GDM1 (cell line): ENCODE data around the gene MRPL45.
"Not testable (repeated sequence)": the region's sequence is repeated elsewhere in the genome, so short reads cannot be mapped to it uniquely, and the experiment has no call there.

Source experiments
- DNase-seq: peaks from one replicate; lab custom pipeline; 2025; lab: John Stamatoyannopoulos, UW

The MRPL45 gene

GRCh38 chr17:38296834-38297517 is at the start of gene MRPL45:
Gene MRPL45, plus strand, starts transcription at chr17:38297168. Its CDS starts 16 bp downstream, at chr17:38297184.
- DNase-seq: peak; percentile 96

DNA sequence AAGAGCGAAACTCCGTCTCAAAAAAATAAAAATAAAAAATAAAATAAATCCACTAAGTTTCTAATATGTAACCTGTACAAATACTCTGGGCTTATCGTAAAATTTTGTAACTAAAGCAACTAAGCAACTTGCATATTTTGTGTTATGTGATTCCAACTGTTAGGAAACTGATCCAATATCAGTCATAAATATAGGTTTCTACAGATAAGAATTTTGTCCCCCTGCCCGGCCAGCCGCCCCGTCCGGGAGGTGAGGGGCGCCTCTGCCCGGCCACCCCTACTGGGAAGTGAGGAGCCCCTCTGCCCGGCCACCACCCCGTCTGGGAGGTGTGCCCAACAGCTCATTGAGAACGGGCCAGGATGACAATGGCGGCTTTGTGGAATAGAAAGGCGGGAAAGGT is 43.8 kb upstream of the MRPL45 start:
- not testable (repeated sequence) for DNase-seq

- DNase-seq: not testable (repeated sequence)
Observed at GRCh38 chr17:38254357-38254756, 42.6 kb upstream of the MRPL45 start.

GRCh38 chr17:38257013-38257621 is 39.9 kb upstream of the MRPL45 start:
- peak; percentile 87 for DNase-seq

DNA sequence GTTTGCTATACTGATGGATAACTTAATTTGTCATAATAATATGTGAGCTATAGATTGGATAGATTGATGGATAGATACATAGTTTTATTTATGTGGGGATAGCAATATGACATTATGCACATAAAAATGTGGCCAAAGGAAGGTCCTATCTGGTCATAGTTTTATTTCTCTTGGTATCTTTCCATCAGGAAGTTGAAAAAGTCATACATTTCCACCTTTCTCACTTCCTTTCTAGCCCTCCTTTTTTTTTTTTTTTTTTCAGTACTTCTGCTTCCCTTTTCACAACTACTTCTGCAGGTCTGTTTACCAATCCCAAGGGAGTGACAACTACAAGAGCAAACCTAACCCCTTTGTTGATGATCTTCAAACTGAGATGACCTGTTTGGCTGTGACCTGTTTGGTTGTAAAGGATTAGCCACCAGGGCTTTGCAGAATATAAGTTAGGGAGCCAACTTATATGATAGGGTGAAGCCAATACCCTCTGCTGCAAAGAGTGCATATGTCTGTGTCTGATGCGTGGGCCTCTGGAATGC is 30.9 kb upstream of the MRPL45 start:
- DNase-seq: not testable (repeated sequence)

DNA sequence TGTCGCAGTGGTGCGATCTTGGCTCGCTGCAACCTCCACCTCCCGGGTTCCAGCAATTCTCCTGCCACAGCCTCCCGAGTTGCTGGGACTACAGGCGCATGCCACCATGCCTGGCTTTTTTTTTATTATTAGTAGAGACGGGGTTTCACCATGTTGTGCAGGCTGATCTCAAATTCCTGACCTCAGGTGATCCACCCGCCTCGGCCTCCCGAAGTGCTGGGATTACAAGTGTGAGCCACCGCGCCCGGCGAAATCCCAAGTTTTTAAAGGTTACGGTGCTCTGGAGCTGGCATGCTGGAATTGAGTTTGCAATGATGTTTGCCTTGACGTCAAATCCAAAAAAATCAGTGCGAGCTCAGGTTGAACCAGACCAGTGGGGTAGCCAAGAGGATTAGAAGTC is 30.4 kb upstream of the MRPL45 start:
- not testable (repeated sequence) for DNase-seq

GRCh38 chr17:38268138-38268537 is 28.8 kb upstream of the MRPL45 start:
- DNase-seq: not testable (repeated sequence)

DNA sequence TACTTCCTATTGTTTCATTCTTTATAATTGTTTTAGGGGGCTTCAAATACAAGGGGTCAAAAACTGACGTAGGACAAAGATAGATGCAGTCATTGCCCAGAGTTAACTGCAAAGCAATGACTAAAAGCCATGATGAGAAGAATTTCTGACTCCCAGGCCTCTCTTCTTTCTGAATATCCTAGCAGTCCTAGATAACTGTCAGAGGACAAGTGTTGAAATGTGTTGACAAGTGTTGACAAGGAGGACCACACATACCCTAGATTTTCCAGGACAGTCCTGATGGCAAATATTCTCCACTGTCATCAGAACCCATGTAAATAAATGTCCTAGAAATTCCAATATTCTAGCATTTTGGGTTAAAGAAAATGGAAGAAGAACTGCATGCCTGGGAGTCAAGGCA is 27.9 kb upstream of the MRPL45 start:
- DNase-seq: not testable (repeated sequence)

- not testable (repeated sequence) for DNase-seq
Observed at GRCh38 chr17:38269552-38269951, 27.4 kb upstream of the MRPL45 start.

GRCh38 chr17:38285994-38286393 is 11.0 kb upstream of the MRPL45 start:
- DNase-seq: not testable (repeated sequence)

DNA sequence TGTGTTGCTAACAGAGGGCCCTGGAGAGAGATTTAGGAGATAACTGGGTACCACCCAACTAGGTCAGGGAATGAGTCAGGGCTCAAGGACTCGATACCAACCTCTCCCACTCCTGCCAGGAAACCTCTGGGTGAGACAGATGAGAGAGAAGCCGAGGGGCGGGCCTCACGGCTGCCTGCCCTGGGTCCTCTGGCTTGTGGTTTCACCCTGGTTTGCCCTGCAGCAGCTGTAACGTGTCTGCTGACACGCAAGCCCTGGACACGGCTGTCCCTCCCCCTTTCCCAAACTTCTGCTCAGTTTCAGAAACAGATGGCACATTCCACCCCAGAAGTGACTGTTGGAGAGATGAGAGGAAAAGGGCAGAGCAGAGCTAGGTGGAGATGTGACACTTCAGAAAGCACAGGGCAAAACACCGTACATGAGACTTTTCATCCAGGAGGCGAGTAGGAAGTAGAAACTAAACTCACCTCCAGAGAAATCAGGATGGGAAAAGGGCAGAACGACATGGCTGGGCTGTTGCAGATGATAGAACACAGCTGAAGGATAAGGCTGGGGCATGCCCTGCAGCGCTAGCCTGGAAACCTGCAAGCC is 10.4 kb upstream of the MRPL45 start:
- peak; percentile 16 for DNase-seq

- DNase-seq: peak; percentile 0
Observed at GRCh38 chr17:38288217-38288827, 8.6 kb upstream of the MRPL45 start.

DNA sequence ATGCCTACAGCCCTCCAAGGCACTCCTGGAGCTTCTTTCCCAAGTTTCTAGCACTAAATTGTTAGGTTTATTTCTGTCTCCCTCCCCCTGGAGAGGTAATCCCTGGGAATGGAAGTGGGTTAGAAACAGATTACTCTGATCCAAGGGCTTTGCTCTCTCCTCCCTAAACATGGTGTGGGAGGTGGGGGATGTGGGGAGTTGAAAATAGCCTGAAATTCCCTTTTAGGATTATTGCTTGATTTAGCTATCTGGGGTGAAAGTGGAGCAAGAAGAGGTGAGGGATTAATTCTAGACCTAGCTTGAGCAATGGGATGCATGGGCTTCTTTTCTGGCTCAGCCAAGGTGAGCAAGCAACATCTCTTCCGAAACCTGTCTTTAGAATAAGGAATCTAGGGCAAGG is 7.2 kb upstream of the MRPL45 start:
- not testable (repeated sequence) for DNase-seq

DNA sequence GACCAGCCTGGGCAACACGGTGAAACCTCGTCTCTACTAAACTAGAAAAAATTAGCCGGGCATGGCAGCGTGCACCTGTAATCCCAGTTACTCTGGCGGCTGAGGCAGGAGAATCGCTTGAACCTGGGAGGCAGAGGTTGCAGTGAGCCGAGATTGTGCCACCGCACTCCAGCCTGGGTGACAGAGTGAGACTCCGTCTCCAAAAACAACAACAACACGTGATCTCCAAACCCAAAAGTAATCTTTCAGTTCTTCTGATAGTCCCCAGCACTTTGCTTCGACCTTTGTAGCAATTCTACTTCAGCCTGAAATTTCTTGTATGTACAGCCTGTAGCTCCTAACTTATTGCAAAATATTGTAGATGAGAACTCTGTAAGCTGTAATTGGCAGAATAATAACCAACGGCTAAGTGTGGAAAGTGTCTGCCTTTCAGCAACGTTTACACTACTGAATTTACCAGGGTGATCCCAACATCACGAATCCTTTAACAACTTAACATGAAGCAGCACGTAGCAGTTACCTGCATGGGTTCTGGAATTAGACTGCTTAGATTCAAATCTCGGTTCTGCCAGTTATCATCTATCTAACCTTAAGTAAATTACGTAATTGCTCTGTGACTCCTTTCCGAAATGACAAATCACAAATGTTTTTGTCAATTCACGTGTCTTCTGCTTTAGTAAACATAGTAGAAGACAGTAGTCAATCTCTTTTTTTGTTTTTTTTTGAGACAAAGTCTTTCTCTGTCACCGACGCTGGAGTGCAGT is 1.2 kb upstream of the MRPL45 start:
- not testable (repeated sequence) for DNase-seq

GRCh38 chr17:38315497-38315896 is 18.5 kb downstream of the MRPL45 start:
- no peak for DNase-seq

DNA sequence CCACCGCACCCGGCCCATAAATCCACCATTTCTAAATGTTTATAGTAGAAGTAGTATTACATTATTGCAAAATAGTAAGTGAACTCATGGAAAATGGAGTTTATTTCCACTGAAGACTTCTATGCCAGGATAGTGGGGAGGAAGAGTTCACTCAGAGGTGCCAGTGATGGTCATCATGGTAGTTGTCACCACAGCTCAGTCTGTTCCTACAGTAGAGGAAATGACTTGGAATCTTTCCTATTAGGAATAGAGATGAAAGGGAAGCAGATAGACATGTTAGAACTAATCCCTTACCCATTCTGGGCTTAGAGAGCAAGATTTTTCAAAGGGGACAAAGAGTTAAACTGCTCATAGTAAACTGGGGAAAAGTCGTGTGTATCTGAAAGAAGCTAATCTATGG is 20.1 kb downstream of the MRPL45 start:
- no peak for DNase-seq

DNA sequence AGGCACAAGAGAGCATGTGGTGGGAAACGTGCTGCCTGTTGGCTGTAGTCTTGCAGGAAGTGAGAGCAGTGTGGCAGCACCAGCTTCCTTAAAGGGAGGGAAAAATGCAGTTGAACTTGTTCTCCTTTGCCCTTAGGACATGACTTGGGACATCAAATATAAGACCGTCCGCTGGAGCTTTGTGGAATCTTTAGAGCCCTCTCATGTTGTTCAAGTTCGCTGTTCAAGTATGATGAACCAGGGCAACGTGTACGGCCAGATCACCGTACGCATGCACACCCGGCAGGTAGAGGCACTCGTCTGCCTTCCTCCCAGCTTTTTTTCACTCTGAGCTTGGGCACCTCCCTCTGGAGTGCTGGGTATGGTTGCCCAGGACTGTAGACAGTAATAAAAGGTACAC is 23.5 kb downstream of the MRPL45 start:
- DNase-seq: no peak

DNA sequence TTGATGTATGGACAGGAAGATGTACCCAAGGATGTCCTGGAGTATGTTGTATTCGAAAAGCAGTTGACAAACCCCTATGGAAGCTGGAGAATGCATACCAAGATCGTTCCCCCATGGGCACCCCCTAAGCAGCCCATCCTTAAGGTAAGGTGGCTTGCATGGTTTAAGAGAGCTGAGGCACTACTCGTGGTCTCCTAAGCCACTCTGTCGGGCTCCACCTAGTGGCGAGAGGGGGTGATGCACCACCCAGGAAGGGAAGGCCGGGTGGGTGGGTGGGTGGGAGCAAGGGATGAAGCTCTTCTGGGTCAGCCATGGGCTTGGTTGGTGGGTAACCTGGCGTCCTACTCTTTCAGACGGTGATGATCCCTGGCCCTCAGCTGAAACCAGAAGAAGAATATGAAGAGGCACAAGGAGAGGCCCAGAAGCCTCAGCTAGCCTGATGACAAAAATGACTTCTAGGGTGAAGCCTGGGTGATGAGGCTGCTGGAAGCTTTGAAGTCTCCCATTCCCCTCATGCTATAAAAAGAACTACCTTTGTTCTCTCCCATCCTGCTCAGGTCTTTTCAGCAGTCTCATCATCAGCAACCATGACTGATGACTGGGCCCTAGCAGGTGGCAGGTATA is 25.3 kb downstream of the MRPL45 start:
- DNase-seq: no peak

DNA sequence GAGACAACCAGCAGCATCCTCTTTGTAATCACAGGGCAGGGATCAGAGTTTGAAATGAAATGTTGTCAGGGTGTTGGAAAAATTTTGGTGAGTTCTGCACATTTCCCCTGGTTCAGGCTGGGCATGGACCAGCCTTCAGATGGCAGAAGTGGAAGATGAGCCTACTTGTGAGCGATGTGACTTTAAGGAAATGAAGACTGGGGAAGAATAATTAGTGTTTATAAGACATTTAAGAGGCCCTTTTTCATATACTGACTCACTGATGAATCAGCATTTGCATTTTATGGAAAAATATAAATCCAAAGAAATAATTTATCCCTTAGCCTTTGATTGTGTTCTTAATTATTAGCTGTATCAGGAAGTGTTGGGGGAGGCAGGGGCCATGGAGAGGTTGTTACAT is 25.9 kb downstream of the MRPL45 start:
- no peak for DNase-seq

DNA sequence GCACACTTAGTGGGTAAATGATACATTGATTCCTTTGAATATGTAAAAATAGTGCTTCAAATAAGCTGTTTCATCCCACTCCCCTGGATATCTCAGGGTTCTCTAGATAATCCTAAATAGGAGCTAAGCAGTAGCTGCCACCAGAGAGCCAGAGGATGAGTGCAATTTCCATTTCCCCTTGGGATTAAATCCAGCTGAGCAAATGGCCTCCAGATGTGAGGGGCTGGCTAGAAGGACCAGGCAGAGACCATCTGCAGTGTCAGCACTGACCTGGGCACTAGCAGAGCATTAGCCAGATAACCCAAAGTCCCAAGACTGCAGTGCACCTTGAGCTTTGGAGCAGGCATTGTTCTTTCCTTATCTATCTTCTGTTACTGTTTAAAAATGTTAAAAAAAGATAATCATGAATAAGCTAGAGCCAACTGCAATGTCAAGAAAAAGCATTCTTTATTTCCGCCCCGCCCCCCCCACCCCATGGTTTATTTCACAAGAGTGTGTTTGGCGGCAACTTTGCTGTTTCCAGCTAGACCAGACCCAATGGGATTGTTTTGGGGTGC is 27.3 kb downstream of the MRPL45 start:
- DNase-seq: no peak

DNA sequence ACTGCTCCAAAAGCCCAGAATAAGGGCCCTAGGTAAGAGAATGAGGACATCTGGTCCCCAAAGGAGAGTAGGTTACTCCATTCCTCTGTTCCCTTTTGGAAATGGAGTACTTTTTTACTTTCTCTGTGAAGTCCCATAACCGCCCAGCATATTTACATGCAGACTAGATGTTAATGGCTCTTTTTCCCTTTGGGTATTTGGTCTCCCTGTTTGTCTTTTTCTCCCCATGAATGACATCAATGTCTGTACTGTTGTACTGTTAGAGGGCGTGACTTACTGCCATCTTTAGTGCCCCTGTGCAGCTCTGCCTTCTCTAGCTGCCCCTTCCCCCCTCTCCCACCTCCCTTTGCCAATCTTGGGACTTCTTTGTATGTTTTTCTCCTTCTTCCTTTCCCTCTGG is 27.8 kb downstream of the MRPL45 start:
- DNase-seq: no peak
